DMS114 treated with DMSO at 0.1 percent for 48 hours (cell line): ENCODE measurements around the gene CLPSL2.

Source experiments
- DNase-seq: peaks from one replicate; lab custom pipeline; 2025; ENCODE audit not compliant: unreplicated experiment; lab: John Stamatoyannopoulos, UW

CLPSL2 gene

DNA sequence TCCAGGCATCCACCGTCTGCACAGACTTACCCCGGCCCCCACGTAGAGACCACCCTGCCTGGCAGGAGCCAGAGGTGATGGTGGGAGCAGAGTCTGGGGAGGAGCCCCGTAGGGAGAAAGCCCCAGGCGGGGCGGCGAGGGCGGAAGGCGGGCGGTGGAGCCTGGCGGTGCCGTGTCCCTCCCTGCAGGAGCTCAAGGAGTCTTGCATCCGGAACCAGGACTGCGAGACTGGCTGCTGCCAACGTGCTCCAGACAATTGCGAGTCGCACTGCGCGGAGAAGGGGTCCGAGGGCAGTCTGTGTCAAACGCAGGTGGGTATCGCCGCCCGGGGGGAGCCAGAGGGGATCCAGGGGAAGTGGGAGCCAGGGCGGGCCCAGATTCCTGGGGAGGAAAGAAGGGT lies 10.4 kb downstream of the CLPSL2 start:
- no peak for DNase-seq

- DNase-seq: no peak
These were observed 11.1 kb downstream of the CLPSL2 start for GRCh38 chr6:35787266-35788218.

DNA sequence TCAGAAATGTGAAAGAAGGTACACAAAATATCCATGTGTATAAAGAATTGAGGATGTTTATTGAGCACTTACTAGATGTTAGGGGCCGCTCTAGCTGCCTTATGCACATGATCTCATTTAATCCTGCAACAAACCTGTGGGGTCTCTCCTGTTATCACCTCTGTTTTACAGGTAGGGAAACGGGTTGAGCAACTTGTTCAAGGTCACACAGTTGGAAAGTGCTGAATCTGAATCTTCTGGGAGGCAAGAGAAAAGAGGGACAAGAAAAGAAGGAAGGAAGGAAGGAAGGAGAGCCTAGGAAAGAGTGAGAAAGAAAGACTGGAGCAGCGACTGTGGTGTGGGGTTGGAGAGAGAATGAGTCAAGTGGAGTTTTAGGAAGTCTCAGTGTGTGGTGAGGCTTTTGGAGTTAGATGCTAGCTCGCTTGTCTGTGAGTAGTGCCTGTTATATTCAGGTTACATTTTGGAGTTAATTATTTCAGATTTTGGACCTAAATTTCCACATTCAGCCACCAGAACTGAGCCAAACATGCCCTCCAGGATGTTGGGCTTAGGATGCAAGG lies 12.1 kb downstream of the CLPSL2 start:
- no peak for DNase-seq

DNA sequence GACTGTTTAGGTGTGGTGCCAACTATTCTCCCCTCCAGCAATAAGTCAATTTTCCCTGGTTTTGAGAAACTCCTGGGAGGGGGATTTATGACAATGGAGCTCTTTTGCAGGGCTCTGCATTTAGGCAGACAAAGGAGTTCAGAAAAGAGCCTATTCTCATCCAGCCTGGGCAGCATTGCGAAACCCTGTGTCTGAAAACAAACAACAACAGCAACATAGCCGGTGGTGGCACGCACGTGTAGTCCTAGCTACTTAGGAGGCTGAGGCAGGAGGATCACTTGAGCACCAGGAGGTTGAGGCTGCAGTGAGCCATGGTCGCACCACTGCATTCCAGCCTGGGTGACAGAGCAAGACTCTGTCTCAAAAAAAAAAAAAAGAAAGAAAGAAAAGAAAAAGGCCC lies 14.3 kb downstream of the CLPSL2 start:
- DNase-seq: no peak

DNA sequence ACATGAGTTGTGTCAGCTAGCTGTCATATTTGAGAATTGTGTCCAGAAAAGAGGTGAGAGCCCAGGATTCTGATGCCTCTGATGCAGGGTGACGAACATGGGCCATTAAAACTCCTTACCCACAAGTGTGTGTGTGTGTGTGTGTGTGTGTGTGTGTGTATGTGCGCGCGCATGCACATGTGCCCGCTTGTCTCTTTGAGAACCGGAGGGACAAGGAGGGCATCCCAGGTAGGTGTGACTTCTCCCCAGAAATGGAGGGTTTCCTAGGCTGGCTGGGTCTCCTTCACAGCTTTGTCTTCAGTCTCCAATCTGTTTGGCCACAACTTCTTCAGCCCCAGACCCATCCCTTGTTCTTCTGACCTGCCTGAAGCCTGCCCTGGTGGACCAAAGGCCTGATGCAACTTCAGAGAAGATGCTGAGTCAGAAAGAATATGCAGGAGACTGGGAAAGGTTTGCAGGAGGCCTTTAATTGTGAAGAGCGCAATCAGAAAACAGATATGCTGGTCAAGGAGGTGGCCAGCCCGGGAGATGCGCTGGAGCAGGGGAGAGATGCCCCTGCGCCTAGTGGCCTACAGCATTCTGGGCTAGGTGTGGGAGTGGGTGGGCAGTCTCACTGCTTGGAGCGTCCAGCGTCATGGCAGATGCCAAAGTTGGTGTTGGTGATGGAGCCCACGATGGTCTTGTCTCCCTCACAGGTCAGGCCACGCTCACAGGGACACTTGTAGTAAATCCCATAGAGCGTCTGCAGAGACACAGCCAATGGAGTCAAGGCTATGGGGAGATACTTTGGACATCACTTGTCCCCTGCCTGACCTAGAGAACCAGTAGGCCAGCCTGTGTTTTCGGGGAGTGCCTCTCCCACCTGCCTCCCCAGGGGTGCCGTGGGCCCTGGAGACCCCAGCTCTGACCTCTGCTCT lies 18.4 kb downstream of the CLPSL2 start:
- DNase-seq: no peak

DNA sequence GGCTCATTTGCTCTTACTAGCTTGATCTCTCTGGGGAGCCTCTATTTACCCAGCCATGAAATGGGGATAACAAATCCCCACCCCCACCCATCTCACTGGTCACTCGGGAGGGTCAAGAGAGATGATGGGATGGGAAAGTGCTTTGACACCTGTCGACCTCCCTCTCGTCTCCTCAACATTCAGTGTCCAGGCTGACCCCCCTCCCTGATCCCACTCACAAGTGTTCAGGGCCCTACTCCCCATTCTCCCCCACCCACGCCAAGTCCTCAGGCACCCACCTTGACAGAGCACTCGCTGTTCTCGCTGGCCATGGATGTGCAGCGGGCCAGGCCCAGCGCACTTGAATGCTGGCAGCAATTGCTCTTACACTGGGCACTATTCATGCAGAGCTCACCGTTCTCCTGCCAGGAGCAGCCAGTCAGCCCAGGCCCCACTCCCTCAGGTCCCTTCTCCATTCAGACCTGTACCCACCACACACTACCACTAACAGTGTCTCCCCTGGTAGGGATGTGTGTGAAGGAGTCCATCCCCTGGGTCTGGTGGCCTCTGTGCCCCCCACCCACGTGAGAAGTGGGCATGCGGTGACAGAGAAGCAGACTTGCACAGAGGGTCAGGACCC lies 19.2 kb downstream of the CLPSL2 start:
- no peak for DNase-seq

- no peak for DNase-seq
These were observed 19.8 kb downstream of the CLPSL2 start for GRCh38 chr6:35796236-35796635.

GRCh38 chr6:35797837-35798526 lies 21.6 kb downstream of the CLPSL2 start:
- no peak for DNase-seq

DNA sequence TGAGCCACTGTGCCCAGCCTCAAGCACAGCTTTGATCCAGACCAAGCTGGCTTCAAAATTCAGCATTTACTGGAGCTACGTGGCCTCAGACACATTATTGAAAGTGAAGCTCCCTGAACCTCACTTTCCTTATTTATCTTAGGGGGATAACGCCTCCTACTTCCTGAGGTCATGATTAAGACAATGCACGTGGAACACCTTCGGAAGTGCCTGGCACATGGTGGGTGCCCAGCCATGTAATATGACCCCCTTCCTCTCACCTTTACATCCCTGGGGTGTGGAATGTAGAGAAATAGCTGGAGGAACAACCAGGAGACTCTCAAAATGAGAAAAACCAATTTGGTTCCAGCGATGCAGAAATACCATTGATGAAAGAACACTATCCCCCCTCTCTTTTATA lies 22.3 kb downstream of the CLPSL2 start:
- no peak for DNase-seq

DNA sequence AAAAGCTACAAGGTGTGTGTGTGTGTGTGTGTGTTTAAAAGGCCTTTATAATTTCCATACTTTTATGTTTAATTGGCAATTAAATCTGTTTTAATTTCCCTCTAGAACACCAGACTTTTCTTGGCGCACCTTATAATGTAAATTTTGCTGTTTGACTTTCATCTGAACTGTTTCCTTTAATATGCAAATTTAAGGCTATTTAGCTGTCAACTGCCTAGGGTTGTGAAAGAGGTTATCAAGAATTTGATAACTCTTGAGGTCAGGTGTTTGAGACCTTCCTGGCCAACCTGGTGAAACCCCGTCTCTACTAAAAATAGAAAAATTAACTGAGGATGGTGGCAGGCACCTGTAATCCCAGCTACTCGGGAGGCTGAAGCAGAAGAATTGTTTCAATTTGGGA lies 24.8 kb downstream of the CLPSL2 start:
- DNase-seq: no peak

GRCh38 chr6:35804996-35805736 lies 28.8 kb downstream of the CLPSL2 start, which contains the start of gene LHFPL5:
Gene LHFPL5, plus strand, starts transcription at chr6:35805352. Its CDS starts 319 bp downstream, at chr6:35805671.
- DNase-seq: no peak

- no peak for DNase-seq
These were observed 32.3 kb downstream of the CLPSL2 start for GRCh38 chr6:35808688-35809087.

GRCh38 chr6:35809809-35810208 lies 33.4 kb downstream of the CLPSL2 start:
- no peak for DNase-seq

DNA sequence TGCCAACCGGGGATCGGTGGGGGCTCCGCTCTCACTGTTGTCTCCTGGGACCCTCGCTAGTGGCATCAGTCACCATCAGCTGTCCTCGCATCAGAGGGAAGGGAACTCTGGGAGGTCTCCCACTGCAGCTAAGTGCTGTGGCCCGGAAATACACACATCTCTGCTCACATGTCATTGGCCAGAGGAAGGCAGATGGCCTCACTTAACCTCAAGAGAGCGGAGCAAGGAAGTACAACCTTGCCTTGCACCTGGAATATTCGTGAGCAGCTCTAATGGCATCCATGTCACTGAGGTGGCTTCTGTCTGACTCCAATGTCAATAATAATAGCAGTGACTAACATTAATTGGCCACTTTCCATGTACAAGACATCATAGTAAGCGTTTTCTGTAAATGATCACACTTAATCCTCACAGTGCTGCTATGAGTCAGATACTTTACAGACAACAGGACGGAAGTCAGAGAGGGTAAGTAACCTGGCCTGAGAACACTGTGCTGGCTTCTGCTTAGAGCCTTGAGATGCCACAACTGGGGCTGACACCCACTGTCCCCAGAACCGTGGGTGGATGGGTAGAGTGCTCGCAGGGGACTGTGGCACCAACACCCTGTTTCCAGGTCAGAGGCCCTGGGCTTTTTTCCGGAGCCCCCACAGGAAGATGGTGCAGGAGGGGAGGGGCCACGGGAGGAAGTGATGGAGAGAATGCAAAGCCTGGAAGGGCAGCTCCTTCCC lies 34.7 kb downstream of the CLPSL2 start:
- no peak for DNase-seq

DNA sequence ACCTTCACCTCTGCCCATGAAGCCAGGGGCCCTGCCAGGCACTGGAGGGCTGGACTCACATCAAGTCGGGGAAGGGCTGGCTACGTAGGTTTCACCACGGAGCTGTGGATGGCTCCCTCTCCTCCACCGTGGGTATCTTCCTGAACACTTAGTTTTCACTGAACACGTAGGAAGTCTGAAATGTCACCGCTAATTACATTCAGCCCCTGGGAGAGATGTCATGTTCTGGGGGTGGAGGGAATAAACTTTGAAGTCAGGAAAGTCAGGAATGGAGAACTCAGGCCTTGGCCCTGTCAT lies 35.2 kb downstream of the CLPSL2 start:
- no peak for DNase-seq

- no peak for DNase-seq
These were observed 41.1 kb downstream of the CLPSL2 start for GRCh38 chr6:35817515-35817914.

DNA sequence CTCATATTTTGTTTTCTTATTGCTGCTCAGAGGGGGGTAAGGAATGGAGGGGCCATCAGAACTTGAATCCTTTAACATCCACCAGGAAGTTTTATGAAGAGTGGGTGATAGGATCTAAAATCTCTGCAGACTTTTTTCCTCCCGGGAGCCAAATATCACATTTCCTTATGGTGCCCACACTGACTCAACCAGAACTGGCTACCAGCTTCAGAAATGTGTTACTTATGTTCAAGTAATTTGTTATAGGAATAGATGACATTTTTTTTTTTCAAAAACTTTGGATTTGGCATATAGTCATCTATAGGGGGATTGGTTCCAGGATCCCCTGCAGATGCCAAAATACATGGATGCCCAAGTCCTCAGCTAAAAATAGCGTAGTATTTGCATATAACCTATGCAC lies 47.2 kb downstream of the CLPSL2 start:
- no peak for DNase-seq

- DNase-seq: no peak
These were observed 48.3 kb downstream of the CLPSL2 start for GRCh38 chr6:35824552-35825192.
